OCI-LY1 (cell line): ENCODE results near the gene WDFY4.

ENCODE experiments used
- H2AFZ ChIP-seq: fragments of 200-600 bp; sonication (generic), shearing (Covaris generic); 2 replicates; pipeline ENCODE4 v1.6.0; 2014; ENCODE audit warnings: antibody characterized with exemption, mild to moderate bottlenecking, low read length
- H3F3A ChIP-seq: fragments of 200-600 bp; sonication (generic), shearing (Covaris generic); 2 replicates; pipeline ENCODE4 v1.6.0; 2014; ENCODE audit warnings: mild to moderate bottlenecking, antibody characterized with exemption, low read length, moderate library complexity; ENCODE audit not compliant: insufficient read depth
- H3K27ac ChIP-seq: fragments of 200-600 bp; sonication (generic); 2 replicates; pipeline ENCODE4 v1.5.1; 2014; ENCODE audit warnings: low read length, mixed run types, mild to moderate bottlenecking, low read depth; ENCODE audit not compliant: poor library complexity, severe bottlenecking
- H3K27me3 ChIP-seq: fragments of 200-600 bp; sonication (generic); 2 replicates; pipeline ENCODE4 v1.6.0; 2014; ENCODE audit warnings: antibody characterized with exemption, mild to moderate bottlenecking, low read length, moderate library complexity; ENCODE audit not compliant: insufficient read depth
- H3K36me3 ChIP-seq: fragments of 200-600 bp; sonication (generic); 2 replicates; pipeline ENCODE4 v1.6.1; 2014; ENCODE audit warnings: mild to moderate bottlenecking, antibody characterized with exemption, low read length, moderate library complexity, mixed read lengths; ENCODE audit not compliant: insufficient read depth
- H3K4me1 ChIP-seq: fragments of 200-600 bp; sonication (generic); 2 replicates; pipeline ENCODE4 v1.5.1; 2014; ENCODE audit warnings: mild to moderate bottlenecking, low read length, moderate library complexity; ENCODE audit not compliant: insufficient read depth, severe bottlenecking
- H3K4me2 ChIP-seq: fragments of 200-600 bp; sonication (generic), shearing (Covaris generic); 2 replicates; pipeline ENCODE4 v1.6.1; 2014; ENCODE audit warnings: low read length
- H3K4me3 ChIP-seq: fragments of 200-600 bp; sonication (generic); 2 replicates; pipeline ENCODE4 v1.5.1; 2014; ENCODE audit warnings: low read length, low read depth, mild to moderate bottlenecking, mixed read lengths; ENCODE audit not compliant: poor library complexity, severe bottlenecking
- H3K79me2 ChIP-seq: fragments of 200-600 bp; shearing (Covaris generic); 2 replicates; pipeline ENCODE4 v1.6.1; 2016; ENCODE audit warnings: mixed run types, low read length, mixed read lengths; ENCODE audit not compliant: insufficient read depth
- H3K9ac ChIP-seq: fragments of 200-600 bp; sonication (generic), shearing (Covaris generic); 2 replicates; pipeline ENCODE4 v1.6.1; 2014; ENCODE audit warnings: mild to moderate bottlenecking, low read length, mixed read lengths
- H3K9me2 ChIP-seq: fragments of 200-600 bp; sonication (generic), shearing (Covaris generic); 2 replicates; pipeline ENCODE4 v1.6.1; 2014; ENCODE audit warnings: low read depth, mild to moderate bottlenecking, low read length, mixed read lengths
- H3K9me3 ChIP-seq: fragments of 200-600 bp; shearing (Covaris generic); 2 replicates; pipeline ENCODE4 v1.6.1; 2014; ENCODE audit warnings: low read length, mixed read lengths
- H4K20me1 ChIP-seq: fragments of 200-600 bp; sonication (generic), shearing (Covaris generic); 2 replicates; pipeline ENCODE4 v1.6.0; 2016; ENCODE audit warnings: mild to moderate bottlenecking, low read length; ENCODE audit not compliant: insufficient read depth
- EZH2 ChIP-seq: fragments of 200-600 bp; sonication (generic), shearing (Covaris generic); IDR thresholded peaks from 2 replicates; pipeline ENCODE4 v1.8.0; 2017; ENCODE audit warnings: borderline replicate concordance, mixed run types, mild to moderate bottlenecking, antibody characterized with exemption, low read length, moderate library complexity, mixed read lengths
- TF ChIP-seq, protein P1 (sequence below): fragments of 200-600 bp; sonication (generic), shearing (Covaris generic); IDR thresholded peaks from 2 replicates; pipeline ENCODE4 v1.5.1; 2017; ENCODE audit warnings: mild to moderate bottlenecking, antibody characterized with exemption, low read length, moderate library complexity, mixed read lengths

WDFY4 gene

DNA sequence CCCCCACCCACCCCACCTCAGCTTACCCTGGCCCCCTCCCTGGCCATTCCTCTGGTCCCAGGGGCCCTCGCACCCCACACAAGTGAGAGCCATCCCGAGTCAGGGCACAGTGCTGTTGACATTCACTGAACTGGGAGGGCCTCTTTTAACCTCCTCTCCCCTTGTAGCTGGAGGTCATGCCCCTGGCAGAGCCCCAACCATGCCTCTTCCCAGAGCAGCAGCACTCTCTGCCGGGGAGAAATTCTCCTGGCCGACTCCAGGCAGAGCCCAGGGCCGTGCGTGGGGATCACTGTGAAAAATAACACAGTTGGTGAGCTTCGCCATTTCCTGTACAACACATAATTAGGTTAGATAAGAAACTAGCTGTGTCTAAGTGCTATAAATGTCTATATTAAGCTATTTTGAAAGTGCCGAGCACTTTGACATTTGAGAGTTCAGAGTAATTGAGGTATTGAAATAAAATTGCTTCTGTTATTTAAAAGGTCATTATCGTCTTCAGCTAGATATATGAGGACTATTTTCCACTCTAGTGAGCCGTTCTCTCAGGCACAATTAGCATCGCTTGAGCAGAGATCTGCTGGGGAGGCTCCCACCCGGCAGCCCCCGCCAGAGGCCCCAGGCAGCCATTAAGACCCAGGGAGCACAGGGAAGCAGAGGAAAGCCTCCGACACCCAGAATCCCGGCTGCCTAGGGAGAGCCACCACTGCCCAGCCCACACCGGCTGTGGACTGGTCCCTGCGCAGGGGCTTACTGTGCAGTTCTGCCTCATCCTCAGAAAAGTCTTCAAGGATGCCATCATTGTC, 317.4 kb downstream of the WDFY4 start:
- Histone ChIP-seq H3K9ac (no peak overlapping the region), H3K4me3 (no peak overlapping the region), H4K20me1 (no peaks in the 10 kb centered on the region), H3F3A (no peaks in the 10 kb centered on the region), H3K4me1 (no peaks in the 10 kb centered on the region), H3K9me3 (no peaks in the 10 kb centered on the region), H3K27ac (no peak overlapping the region), H3K9me2 (no peaks in the 10 kb centered on the region), H3K79me2 (no peaks in the 10 kb centered on the region), H3K36me3 (no peaks in the 10 kb centered on the region), H2AFZ (no peak overlapping the region), H3K27me3 (no peaks in the 10 kb centered on the region), H3K4me2 (no peak overlapping the region)
- TF ChIP-seq, protein P1, sequence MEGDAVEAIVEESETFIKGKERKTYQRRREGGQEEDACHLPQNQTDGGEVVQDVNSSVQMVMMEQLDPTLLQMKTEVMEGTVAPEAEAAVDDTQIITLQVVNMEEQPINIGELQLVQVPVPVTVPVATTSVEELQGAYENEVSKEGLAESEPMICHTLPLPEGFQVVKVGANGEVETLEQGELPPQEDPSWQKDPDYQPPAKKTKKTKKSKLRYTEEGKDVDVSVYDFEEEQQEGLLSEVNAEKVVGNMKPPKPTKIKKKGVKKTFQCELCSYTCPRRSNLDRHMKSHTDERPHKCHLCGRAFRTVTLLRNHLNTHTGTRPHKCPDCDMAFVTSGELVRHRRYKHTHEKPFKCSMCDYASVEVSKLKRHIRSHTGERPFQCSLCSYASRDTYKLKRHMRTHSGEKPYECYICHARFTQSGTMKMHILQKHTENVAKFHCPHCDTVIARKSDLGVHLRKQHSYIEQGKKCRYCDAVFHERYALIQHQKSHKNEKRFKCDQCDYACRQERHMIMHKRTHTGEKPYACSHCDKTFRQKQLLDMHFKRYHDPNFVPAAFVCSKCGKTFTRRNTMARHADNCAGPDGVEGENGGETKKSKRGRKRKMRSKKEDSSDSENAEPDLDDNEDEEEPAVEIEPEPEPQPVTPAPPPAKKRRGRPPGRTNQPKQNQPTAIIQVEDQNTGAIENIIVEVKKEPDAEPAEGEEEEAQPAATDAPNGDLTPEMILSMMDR = no peak
- no peak for TF ChIP-seq EZH2

DNA sequence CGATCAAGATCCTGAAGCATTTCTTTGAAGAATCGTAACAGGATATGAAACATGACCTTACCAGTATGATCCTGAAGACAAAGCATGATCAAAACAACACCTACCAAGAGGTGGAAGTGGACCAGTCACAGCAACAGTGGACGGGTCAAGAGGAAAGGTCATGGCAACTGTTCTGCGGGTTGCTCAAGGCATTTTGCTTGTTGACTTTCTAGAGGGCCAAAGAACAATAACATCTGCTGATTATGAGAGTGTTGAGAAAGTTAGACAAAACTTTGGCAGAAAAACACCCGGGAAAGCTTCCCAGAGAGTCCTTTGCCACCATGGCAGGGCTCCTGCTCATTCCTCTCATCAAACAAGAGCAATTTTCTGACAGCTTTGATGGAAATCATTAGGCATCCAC, 320.6 kb downstream of the WDFY4 start:
- Histone ChIP-seq H3K27me3 (no peaks in the 10 kb centered on the region), H3K9ac (no peak overlapping the region), H3K4me1 (no peaks in the 10 kb centered on the region), H3K36me3 (no peaks in the 10 kb centered on the region), H4K20me1 (no peaks in the 10 kb centered on the region), H3K9me3 (no peaks in the 10 kb centered on the region), H3K9me2 (no peaks in the 10 kb centered on the region), H3F3A (no peaks in the 10 kb centered on the region), H3K4me2 (no peak overlapping the region), H3K79me2 (no peaks in the 10 kb centered on the region), H3K27ac (no peak overlapping the region), H2AFZ (no peak overlapping the region), H3K4me3 (no peak overlapping the region)
- TF ChIP-seq, protein P1 = no peak
- TF ChIP-seq EZH2 = no peak

DNA sequence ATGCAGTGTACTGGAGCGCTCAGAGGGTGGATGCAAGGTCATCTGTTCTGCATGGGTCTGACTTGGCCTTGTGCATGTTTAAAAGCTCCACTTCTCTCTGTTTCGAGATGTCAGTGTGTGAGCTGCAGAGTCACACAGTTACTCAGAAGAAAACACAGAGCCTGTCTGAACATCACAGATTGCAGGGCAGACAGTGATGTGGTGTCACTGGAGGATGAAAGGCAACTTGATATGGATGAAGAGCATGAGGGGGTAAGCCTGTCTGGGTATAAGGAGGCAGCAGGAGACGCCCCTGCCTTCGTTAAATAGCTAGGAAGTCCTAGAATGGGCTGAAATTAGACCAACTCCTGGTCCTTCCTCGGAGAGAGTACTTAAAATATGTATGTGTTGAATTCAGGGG, 322.5 kb downstream of the WDFY4 start:
- H3K4me2 ChIP-seq = no peak overlapping the region

More for the DNA sequence above, 322.5 kb downstream of the WDFY4 start:
- H2AFZ ChIP-seq = no peak overlapping the region
- H4K20me1 ChIP-seq = no peaks in the 10 kb centered on the region
- no peak overlapping the region for H3K27ac ChIP-seq
- H3K9me2 ChIP-seq = no peaks in the 10 kb centered on the region
- H3K9ac ChIP-seq = no peak overlapping the region
- no peak overlapping the region for H3K4me3 ChIP-seq
- H3K9me3 ChIP-seq = no peaks in the 10 kb centered on the region
- no peaks in the 10 kb centered on the region for H3K27me3 ChIP-seq
- TF ChIP-seq EZH2 = no peak
- TF ChIP-seq, protein P1 = no peak
- H3K4me1 ChIP-seq = no peaks in the 10 kb centered on the region
- H3K79me2 ChIP-seq = no peaks in the 10 kb centered on the region
- H3F3A ChIP-seq = no peaks in the 10 kb centered on the region
- no peaks in the 10 kb centered on the region for H3K36me3 ChIP-seq
